Mesangial cell (primary cell): ENCODE measurements around the gene SSX4B. TPM values are rescaled to one million over a fixed set of nuclear protein-coding genes. Genes with fewer than 3 reads are reported as not detected.

Experiments
- total RNA-seq: library from RNA; depleted of rRNA; stranded (reverse); fragments of >200 nt; gene quantifications from 2 replicates; pipeline ENCODE4 v1.2.3, GENCODE V29; 2015

SSX4B gene
- total RNA-seq, result not detected in 2 replicates

GRCh38 chrX:48411860-48412259 lies at the start of gene SSX4B:
Gene SSX4B, minus strand, starts transcription at chrX:48411960. Its CDS starts 588 bp downstream, at chrX:48411372.

GRCh38 chrX:48383239-48383638 lies 28.5 kb downstream of the SSX4B start, which contains the start of gene SSX4:
Gene SSX4, plus strand, starts transcription at chrX:48383539. Its CDS starts 515 bp downstream, at chrX:48384054.

GRCh38 chrX:48356315-48357094 lies 55.3 kb downstream of the SSX4B start, which contains the start of gene SSX3:
Gene SSX3, minus strand, starts transcription at chrX:48356703. Its CDS starts 1,454 bp downstream, at chrX:48355249.

Other genes with a start within 250 kb of the SSX4B start
- gene SSX5, start 215.2 kb downstream of the SSX4B start, total RNA-seq, result not detected in 2 replicates
- gene SSX1, start 156.6 kb downstream of the SSX4B start, total RNA-seq, result not detected in 2 replicates
- not detected in 2 replicates for gene SSX3, start 55.3 kb downstream of the SSX4B start, total RNA-seq
- gene SSX4, start 28.4 kb downstream of the SSX4B start, total RNA-seq, result not detected in 2 replicates
- gene SLC38A5, start 58.3 kb upstream of the SSX4B start, total RNA-seq, result 28.0 and 75.9 TPM in 2 replicates
- 72.1 and 146 TPM in 2 replicates for gene FTSJ1, start 64.2 kb upstream of the SSX4B start, total RNA-seq
- gene PORCN, start 97.0 kb upstream of the SSX4B start, total RNA-seq, result 19.3 and 19.9 TPM in 2 replicates
- gene EBP, start 109.8 kb upstream of the SSX4B start, total RNA-seq, result 71.2 and 154 TPM in 2 replicates
- gene TBC1D25, start 127.8 kb upstream of the SSX4B start, total RNA-seq, result 10.3 and 10.5 TPM in 2 replicates
- 143 and 161 TPM in 2 replicates for gene RBM3, start 162.5 kb upstream of the SSX4B start, total RNA-seq
- 99.2 and 124 TPM in 2 replicates for gene WDR13, start 185.5 kb upstream of the SSX4B start, total RNA-seq